A172 (cell line): ENCODE results near the gene ZNF227. TPM values are rescaled to one million over a fixed set of nuclear protein-coding genes. Genes with fewer than 3 reads are reported as not detected.
"Not testable (repeated sequence)": the region's sequence is repeated elsewhere in the genome, so short reads cannot be mapped to it uniquely, and the experiment has no call there.

Source experiments
- DNase-seq: peaks from one replicate; pipeline ENCODE4 v3.0.0-alpha.2; 2015; ENCODE audit warnings: low spot score
- total RNA-seq: library from RNA; depleted of rRNA; stranded (reverse); fragments of >200 nt; shearing (Covaris generic); gene quantifications from 2 replicates; pipeline ENCODE4 v1.2.3, GENCODE V29; 2014; rRNA removed

Gene ZNF227
- total RNA-seq: 15.2 and 17.1 TPM in 2 replicates

DNA sequence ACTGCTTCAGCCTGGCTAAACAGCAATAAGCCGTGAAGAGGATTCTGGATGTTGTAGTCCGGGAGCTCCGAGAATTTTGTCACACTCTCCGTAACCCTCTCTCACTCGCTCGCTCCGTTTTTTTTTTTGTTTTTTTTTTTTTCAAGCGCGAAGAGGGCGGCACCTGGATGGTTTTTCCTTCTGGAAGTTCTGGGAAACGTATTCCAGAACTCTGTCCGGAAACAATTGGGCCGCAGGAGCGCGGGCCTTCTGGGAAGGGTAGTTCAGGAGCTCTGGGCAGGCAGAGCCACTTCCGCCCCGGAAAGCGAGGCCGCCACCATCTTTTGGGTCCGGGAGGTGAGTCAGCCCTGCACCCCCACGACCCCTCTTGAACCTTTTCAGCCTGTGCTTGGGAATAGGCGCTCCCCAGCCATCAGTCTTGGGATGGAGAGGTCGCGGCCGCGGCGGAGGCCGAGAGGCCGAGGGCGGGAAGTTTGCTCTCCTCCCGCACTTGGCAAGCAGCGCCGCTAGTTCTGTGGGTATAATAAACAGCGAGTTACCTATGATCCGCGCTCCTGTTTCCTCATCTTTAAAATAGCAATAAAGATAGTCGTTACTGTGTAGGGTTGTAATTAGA, at the start of gene ZNF227:
Gene ZNF227, plus strand, starts transcription at position 283 of the 616 bp plus-strand sequence. CDS start 5,261 bp downstream, outside the sequence.
- DNase-seq: peak; percentile 92

DNA sequence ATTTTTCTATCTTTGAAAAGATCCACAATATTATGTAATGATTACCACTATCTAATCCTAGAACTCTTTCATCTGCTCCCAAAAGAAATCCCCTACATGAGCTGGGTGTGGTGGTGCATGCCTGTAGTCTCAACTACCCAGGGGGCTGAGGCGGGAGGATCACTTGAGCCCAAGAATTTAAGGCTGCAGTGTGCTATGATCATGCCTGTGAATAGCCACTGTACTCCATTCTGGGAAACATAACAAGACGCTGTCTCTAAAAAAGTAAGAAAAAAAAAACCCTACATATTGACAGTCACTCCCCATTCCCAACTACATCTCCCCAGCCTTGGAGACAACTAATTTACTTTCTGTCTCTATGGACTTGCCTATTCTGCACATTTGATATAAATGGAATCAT, 48.5 kb upstream of the ZNF227 start:
- no peak for DNase-seq

DNA sequence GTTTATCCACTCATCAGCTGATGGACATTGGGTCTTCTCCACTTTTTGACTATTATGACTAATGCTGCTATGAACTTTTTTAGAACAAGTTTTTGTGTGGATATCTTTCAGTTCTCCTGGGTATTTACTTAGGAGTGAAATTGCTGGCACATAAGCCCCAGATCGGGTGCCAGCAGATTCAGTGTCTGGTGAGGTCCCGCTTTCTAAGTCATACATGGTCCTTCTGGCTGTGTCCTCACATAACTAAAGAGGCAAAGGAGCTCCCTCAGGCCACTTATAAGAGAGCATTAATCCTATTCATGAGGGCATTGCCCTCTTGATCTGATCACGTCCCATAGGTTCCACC, 48.0 kb upstream of the ZNF227 start:
- no peak for DNase-seq

DNA sequence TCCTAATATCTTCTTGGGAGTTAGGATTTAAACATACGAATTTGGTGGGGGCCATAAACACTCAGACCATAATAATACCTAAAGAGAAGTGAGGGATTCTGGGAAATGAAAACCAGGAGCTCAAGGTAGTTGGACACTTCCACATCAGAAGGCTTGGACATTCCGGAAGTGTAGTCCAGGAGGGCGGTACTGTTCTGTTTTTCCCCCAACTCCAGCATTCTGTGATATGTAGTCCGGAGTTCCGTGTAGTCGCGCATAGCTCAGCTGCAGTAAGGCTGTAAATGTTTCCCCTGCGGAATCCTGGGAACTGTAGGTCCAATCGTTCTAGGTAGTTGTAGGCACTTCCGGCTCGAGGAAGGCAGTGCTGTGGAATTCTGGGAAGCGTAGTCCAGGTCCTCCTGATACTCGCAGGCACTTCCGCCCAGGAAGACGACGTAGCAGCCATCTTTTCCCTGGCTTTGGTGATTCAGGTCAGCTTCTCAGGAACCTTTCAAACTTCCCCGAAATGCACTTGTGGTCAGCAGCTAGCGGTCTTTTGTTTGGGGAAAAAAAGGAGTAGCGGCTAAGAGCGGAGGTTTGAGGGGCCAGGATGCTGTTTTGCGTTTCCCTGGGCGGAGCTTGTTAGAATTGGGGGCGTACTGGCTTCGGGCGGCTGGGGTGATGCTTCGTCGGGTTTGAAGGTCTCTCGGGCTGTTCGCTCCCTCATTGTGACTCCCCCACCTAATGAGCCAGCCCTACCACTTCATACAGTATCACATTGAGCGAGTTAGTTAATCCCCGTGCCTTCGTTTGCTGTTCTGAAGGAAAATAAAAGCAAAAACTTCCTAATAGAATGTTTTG, 47.4 kb upstream of the ZNF227 start, which contains the start of gene ZNF226:
Gene ZNF226, plus strand, starts transcription at position 428 of the 840 bp plus-strand sequence. CDS start 4,981 bp downstream, outside the sequence.
- peak; percentile 99 for DNase-seq

DNA sequence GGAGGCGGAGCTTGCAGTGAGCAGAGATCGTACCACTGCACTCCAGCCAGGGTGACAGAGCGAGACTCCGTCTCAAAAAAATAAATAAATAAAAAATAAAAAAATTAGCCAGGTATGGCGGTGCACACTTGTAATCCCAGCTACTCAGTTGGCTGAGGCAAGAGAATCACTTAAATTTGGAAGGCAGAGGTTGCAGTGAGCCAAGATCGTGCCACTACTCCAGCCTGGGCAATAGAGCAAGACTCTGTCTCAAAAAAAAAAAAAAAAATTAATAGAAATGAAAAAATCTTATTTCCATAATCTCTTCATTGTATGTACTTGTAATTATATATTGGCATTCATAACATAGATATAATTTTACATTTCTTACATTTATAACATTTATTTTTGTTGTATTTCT, 41.7 kb upstream of the ZNF227 start:
- DNase-seq: not testable (repeated sequence)

DNA sequence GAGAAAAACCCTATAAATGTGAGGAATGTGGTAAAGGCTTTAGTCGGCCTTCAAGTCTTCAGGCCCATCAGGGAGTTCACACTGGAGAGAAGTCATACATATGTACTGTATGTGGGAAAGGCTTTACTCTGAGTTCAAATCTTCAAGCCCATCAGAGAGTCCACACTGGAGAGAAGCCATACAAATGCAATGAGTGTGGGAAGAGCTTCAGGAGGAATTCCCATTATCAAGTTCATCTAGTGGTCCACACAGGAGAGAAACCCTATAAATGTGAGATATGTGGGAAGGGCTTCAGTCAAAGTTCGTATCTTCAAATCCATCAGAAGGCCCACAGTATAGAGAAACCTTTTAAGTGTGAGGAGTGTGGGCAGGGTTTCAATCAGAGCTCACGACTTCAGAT, 35.7 kb upstream of the ZNF227 start:
- DNase-seq: no peak

DNA sequence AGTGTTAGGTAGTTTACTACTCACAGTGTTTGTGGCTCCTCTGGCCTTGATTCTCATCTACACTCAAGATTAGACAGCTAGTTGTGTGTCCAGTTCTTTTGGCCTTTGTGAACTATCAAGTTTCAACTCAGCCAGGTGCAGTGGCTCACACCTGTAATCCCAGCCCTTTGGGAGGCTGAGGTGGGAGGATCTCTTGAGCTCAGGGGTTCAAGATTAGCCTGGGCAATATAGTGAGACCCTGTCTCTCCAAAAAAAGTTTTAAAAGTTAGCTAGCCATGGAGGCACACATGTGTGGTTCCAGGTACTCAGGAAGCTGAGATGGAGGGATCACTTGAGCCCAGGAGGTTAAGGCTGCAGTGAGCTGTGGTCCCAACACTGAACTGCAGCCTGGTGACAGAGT, 31.4 kb upstream of the ZNF227 start:
- DNase-seq: no peak

DNA sequence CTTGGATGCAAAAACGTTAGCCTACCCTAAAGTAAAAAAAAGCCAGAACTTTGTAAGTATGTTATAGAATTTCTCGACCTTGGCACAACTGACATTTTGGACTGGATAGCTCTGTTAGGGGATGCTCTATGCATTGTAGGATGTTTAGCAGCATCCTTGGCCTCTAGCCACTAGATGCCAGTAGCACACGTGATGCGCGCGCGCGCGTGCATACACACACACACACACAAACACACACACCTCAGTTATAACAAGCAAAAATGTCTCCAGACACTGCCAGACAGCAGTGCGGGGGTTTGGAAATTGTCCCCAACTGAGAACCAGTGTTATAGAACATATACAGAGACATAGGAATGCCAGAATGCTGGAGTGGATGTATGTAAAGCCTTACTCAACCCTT, 30.2 kb upstream of the ZNF227 start:
- DNase-seq: no peak

DNA sequence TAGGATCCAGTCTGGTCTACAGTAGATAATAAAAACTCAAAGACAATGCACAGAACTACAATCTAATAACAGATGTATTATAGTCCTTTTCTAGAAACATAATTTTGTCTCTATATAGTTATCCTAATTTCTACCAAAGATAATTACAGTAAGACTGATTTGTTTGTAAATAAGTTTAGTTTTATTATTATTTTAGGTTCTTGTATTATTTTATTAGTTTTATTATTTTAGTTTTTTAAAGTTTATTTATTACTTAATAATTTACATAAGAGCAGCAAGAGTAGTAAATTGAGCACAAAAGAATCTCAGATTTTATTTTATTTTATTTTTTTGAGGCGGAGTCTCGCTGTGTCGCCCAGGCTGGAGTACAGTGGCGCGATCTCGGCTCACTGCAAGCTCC, 22.3 kb upstream of the ZNF227 start:
- DNase-seq: no peak

DNA sequence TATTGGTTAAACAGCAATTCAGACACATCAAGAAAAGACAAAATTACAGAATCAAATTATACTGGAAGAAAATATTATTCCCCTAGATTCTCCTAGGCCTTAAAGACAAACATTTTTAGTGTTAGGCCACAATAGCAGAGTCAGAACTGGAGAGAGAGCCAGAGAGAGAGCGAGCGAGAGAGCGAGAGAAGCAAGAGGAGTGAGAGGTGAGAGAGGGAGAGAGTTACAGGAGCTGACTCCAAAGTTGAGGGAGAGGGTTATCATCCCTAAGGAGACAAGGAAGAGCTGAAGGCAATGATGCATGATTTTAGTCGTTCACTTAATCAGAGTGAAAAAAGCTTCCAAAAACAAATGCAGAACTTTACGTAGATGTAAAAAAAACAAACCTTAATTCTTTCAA, 20.2 kb upstream of the ZNF227 start:
- DNase-seq: no peak

DNA sequence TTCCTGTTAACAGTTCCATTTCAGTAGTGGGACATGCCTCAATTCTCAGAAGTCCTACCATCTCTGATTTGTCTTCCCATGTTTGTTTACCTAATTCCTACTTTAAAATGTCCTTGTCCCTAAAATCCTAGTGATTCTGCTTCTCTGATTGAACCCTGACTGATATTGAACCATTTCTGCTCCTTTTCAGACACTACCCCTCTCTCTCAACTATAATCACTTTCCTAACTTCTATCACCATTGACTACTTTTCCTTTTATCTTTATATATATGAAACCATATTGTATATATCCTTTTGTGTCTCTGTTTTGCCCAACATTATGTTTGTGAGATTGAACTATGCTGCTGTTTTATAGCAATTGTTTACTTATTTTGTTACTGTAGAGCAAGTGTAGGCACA, 15.6 kb upstream of the ZNF227 start:
- no peak for DNase-seq

DNA sequence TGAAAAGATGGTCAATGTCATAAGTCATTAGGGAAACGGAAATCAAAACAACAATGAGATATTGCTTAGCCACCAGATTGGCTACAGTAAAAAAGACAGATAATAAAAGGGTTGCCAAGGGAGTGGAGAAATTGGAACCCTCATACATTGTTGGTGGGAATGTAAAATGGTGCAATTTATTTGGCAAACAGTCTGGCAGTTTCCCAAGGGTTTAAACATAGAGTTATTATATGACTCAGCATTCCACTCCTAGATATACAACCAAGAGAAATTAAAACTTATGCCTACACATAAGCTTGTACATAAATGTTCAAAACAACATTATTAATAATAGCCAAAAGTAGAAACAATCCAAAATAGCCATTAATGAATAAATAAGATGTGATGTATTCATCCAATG, 9.9 kb upstream of the ZNF227 start:
- peak; percentile 10 for DNase-seq

DNA sequence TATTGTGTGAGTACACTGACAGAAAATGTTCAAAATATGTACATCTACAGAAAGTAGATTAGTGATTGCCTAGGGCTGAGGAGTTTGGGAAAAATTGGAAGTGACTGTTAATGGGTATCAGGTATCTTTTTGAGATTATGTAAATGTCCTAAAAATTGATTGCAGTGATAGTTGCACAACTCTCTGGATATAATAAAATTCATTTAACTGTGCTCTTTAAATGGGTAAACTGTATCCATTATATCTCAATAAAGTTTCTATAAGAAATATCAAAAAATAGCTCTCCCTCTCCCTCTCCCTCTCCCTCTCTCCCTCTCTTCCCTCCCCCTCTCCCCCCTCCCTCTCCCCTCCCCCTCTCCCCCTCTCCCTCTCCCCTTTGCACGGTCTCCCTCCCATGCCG, 9.4 kb upstream of the ZNF227 start:
- DNase-seq: no peak

DNA sequence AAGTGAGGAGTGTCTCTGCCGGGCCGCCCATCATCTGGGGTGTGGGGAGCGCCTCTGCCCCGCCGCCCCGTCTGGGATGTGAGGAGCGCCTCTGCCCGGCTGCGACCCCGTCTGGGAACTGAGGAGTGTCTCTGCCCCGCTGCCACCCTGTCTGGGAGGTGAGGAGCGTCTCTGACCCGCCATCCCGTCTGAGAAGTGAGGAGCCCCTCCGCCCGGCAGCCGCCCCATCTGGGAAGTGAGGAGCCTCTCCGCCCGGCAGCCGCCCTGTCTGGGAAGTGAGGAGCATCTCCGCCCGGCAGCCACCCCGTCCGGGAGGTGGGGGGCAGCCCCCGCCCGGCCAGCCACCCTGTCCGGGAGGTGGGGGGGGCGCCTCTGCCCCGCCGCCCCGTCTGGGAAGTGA, 8.5 kb upstream of the ZNF227 start:
- DNase-seq: not testable (repeated sequence)

DNA sequence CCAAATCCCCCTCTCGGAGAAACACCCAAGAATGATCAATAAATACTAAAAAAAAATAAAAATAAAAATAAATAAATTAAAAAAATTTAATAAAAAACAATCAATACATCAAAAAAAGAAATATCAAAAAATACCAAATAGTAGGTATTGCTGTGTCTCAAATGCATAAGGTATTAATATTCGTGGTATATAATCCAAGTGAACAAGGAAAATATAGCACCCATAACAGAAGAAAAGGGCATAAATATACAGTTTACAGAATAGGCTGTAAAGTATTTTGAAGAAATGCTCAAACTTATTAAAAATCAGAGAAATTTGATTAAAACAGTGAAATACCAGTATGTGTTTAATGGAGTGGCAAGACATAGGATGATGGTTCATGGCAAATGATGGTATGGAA, 7.6 kb upstream of the ZNF227 start:
- no peak for DNase-seq

DNA sequence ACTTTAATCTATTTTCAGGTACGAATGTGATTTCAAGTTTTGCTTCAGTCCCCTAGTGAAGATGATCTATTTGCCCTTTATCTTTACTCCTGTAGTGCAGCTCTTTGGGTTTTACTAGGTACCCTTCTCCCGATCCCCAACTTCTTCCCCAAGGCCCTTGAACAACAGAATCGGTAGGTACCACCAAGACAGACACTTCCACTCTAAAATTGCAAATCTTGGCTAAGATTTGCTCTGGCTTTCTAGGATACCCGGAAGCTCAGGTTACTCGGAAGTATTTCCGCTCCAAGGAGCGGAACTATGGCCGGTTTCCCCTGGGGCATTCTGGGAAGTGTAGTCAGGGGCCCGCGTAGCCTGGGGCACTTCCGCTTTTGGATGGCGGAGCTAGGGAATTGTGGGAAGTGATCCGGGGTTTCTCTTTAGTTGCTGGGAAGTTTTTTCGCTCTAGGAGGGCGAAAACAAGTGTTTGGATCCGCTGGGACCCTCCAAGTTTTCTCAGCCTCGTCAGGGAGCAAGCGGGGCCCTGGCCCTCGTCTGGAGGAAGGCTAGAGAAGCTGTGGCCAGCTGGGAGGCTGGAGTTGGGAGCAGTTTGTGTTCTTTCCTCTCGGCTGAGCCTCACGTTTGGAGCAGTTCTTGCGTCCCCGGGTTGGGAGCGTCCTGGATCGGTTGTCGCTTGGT, 5.1 kb upstream of the ZNF227 start:
- DNase-seq: peak; percentile 94

DNA sequence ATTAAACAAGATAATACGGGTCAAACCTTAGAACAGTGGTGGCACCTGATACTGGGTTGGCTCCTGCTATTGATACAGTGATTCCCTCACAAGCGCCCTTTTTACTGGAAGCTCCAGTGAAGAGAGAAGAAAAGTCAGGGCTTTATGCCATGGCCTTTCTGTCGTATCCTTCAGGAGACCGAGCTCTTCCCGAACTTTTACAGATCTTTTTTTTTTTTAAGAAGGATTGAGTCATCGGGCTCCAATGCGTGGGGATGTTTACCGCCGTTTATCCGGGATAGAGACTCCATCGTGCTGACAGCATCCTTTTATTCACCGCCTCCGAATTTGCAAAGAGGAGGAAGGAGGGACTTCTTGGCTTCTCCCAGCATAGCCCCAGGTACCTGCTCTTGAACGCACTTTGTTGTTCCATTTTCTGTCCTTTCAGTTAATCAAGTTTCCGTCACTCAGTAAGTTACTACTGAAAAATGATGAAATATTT, 574 bp downstream of the ZNF227 start:
- peak; percentile 33 for DNase-seq

DNA sequence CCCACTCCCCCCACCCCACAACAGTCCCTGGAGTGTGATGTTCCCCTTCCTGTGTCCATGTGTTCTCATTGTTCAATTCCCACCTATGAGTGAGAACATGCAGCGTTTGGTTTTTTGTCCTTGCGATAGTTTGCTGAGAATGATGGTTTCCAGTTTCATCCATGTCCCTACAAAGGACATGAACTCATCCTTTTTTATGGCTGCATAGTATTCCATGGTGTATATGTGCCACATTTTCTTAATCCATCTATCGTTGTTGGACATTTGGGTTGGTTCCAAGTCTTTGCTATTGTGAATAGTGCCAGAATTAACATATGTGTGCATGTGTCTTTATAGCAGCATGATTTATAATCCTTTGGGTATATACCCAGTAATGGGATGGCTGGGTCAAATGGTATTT, 7.6 kb downstream of the ZNF227 start:
- not testable (repeated sequence) for DNase-seq

DNA sequence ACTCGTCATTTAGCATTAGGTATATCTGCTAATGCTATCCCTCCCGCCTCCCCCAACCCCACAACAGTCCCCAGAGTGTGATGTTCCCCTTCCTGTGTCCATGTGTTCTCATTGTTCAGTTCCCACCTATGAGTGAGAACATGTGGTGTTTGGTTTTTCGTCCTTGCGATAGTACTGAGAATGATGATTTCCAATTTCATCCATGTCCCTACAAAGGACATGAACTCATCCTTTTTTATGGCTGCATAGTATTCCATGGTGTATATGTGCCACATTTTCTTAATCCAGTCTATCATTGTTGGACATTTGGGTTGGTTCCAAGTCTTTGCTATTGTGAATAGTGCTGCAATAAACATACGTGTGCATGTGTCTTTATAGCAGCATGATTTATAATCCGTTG, 8.4 kb downstream of the ZNF227 start:
- DNase-seq: not testable (repeated sequence)

DNA sequence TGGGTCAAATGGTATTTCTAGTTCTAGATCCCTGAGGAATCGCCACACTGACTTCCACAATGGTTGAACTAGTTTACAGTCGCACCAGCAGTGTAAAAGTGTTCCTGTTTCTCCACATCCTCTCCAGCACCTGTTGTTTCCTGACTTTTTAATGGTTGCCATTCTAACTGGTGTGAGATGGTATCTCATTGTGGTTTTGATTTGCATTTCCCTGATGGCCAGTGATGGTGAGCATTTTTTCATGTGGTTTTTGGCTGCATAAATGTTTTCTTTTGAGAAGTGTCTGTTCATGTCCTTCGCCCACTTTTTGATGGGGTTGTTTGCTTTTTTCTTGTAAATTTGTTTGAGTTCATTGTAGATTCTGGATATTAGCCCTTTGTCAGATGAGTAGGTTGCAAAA, 9.0 kb downstream of the ZNF227 start:
- not testable (repeated sequence) for DNase-seq

DNA sequence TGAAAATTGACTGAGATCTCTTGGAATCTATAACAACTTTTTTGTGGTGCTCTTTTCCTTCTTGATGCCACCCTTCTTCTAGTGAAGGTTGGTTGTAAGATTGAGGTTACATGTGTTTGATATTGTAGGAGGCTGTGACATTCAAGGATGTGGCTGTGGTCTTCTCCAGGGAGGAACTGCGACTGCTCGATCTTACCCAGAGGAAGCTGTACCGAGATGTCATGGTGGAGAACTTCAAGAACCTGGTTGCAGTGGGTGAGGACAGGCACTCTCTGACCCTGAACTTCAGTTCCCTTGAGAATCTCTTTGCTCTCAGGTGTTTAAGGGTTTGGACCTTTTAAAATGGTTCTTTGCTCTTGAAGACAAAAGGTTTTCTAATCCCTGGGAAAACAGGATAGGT, 16.0 kb downstream of the ZNF227 start:
- DNase-seq: no peak

DNA sequence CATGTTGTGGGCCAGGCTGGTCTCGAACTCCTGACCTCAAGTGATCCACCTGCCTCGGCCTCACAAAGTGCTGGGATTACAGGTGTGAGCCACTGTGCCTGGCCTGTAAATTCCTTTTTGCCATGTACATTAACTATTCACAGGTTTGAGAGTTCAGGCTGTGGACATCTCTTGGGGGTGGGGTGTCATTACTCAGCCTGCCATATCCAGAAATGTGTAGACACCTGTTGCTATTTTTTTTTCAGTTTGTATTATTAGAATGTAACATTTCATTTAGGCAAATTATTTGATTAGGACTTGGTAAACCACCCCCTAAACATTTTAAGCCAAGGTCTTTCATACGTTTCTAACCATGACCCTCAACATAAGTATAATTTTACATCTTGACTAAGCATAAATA, 20.5 kb downstream of the ZNF227 start:
- no peak for DNase-seq

DNA sequence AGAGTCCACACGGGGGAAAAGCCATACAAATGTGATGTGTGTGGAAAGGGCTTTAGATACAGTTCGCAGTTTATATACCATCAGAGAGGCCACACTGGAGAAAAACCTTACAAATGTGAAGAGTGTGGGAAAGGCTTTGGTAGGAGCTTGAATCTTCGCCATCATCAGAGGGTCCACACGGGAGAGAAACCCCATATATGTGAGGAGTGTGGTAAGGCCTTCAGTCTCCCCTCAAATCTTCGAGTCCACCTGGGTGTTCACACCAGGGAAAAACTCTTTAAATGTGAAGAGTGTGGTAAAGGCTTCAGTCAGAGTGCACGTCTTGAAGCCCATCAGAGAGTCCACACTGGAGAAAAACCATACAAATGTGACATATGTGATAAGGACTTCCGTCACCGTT, 24.1 kb downstream of the ZNF227 start:
- DNase-seq: no peak
